WI38 (cell line): Measurements from ENCODE around the gene NR4A1.
"Not testable (repeated sequence)": the region's sequence is repeated elsewhere in the genome, so short reads cannot be mapped to it uniquely, and the experiment has no call there.

ENCODE experiments used
- H3K4me3 ChIP-seq: 2 replicates; pipeline ENCODE4 v1.5.1; 2011; ENCODE audit warnings: low read depth, mild to moderate bottlenecking, control low read depth, low read length
- TF ChIP-seq, protein P1 (sequence below): IDR thresholded peaks from 2 replicates; pipeline ENCODE4 v1.5.1; 2012; ENCODE audit warnings: low read depth, mild to moderate bottlenecking, control low read depth, low read length

Gene NR4A1

GRCh38 chr12:52089491-52089890 lies 38.2 kb downstream of the NR4A1 start:
- TF ChIP-seq, protein P1, sequence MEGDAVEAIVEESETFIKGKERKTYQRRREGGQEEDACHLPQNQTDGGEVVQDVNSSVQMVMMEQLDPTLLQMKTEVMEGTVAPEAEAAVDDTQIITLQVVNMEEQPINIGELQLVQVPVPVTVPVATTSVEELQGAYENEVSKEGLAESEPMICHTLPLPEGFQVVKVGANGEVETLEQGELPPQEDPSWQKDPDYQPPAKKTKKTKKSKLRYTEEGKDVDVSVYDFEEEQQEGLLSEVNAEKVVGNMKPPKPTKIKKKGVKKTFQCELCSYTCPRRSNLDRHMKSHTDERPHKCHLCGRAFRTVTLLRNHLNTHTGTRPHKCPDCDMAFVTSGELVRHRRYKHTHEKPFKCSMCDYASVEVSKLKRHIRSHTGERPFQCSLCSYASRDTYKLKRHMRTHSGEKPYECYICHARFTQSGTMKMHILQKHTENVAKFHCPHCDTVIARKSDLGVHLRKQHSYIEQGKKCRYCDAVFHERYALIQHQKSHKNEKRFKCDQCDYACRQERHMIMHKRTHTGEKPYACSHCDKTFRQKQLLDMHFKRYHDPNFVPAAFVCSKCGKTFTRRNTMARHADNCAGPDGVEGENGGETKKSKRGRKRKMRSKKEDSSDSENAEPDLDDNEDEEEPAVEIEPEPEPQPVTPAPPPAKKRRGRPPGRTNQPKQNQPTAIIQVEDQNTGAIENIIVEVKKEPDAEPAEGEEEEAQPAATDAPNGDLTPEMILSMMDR, result no peak
- H3K4me3 ChIP-seq, result no peak overlapping the region

- H3K4me3 ChIP-seq, result no peak overlapping the region
- TF ChIP-seq, protein P1, result no peak
Observed at GRCh38 chr12:52090291-52090690, 39.0 kb downstream of the NR4A1 start.

DNA sequence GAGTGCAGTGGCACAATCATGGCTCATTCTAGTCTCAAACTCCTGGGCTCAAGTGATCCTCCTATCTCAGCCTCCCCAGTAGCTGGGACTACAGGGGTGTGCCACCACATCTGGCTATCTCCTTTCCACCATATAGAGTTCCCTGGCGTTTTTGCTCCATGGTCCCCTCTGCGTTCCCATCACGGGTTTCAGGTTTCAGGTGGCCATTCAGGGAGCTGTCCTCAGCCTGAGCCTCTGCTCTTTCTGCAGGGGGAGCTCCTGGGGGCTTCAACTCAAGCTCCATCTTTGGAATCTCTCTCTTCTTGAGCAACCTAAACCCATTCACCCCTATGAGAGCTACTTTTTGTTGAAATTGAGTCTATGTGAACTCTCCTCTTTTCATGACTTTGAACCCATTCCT lies 39.8 kb downstream of the NR4A1 start:
- no peak overlapping the region for H3K4me3 ChIP-seq
- TF ChIP-seq, protein P1, result no peak

DNA sequence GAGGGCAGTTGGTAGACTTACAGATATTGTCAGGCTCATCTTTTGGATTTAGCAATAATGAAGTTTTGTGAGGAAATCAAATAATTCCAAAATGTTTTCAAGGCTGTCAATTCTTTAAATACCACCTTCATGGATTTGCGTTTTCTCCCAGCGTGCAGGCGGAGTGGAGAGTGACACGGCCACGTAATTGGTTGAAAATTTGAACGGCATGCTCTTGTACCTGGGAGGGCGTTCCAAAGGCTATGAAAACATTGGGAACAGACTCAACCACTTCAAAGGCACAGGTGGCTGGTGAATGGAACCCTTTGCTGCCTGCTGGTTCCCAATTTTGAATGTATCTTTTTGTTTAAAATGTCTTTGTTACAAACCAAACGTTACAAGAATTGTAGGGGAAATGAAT lies 40.6 kb downstream of the NR4A1 start:
- no peak overlapping the region for H3K4me3 ChIP-seq
- TF ChIP-seq, protein P1, result no peak

- H3K4me3 ChIP-seq, result no peak overlapping the region
- TF ChIP-seq, protein P1, result no peak
Observed at GRCh38 chr12:52093346-52093745, 42.1 kb downstream of the NR4A1 start.

DNA sequence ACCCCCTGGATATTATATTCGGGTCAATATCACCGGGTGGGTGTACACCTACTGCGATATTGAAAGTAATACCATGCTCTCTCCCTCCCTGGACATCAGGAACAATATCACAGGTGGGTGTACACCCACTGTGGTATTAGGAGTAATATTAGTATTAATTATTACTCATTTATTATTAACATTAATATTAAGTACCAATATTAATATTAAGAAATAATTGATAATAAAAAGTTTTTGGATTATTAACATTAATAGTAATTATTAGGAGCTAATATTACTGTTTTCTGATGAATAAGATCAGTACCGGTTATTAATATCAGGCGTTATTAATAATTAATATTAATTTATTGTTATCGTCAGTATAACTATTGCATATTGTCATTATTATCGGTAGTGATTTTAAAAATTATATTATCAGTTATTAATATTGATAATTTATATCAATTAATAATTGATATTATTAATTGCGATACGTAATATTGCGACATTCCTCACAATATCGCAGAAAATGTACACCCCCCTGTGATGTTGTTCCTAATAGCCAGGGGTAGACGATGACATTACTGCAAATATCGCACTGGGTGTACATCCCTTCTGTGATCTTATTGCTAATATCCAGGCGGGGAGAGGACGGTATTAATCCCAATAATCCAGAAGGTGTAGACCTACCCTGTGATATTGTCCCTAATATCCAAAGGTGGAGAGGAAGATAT lies 45.2 kb downstream of the NR4A1 start:
- H3K4me3 ChIP-seq, result no peak overlapping the region

DNA sequence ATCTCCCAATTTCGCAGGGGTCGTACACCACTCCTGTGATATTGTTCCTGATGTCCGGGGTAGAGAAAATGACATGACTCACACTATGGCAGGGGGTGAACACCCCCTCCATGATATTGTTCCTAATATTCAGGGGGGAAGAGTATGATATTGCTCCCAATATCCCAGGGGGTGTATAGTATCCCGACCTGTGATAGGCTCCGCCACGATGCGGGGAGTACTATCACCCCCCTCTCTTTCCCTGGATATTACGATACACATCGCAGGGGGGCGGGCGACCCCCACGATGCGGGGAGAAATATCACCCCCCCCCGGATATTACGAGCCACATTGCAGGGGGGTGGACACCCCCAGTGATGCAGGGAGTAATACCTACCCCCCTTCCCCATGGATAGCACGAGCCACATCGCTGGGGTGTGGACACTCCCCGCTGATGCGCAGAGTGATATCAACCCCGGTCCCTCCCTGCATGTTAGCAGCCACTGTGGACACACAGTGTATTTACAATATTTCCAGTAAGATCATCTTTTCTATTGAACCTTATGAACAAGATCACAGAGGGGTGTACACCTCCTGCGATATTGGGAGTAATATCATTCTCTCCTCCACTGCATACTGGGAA lies 45.9 kb downstream of the NR4A1 start:
- H3K4me3 ChIP-seq, result no peak overlapping the region
- TF ChIP-seq, protein P1, result no peak

More for the DNA sequence above, 45.2 kb downstream of the NR4A1 start:
- TF ChIP-seq, protein P1, result no peak

- not testable (repeated sequence) for H3K4me3 ChIP-seq
Observed at GRCh38 chr12:52104431-52105089, 53.3 kb downstream of the NR4A1 start.
